Keratinocyte (primary cell): ENCODE measurements around the gene CALHM6. TPM values are rescaled to one million over a fixed set of nuclear protein-coding genes. Genes with fewer than 3 reads are reported as not detected.

Experiments used
- DNase-seq: peaks from one replicate; pipeline ENCODE4 v3.0.0-alpha.2; 2011; ENCODE audit warnings: low read depth, missing footprints, low spot score
- FAIRE-seq: peaks from 2 replicates; lab custom pipeline; 2011; peaks lifted over from hg19 to GRCh38; lab: Jason Lieb, UNC
- H2AFZ ChIP-seq: 2 replicates; pipeline ENCODE4 v1.6.0; 2012; ENCODE audit warnings: low read length, control low read depth, inconsistent platforms; ENCODE audit not compliant: control insufficient read depth
- H3K27ac ChIP-seq: 2 replicates; pipeline ENCODE4 v1.5.1; 2011; ENCODE audit warnings: low read length; ENCODE audit not compliant: control insufficient read depth, insufficient read depth
- H3K27me3 ChIP-seq: 3 replicates; pipeline ENCODE4 v1.6.0; 2011; ENCODE audit warnings: low read length; ENCODE audit not compliant: control insufficient read depth, insufficient read depth; ENCODE audit errors: extremely low read depth
- H3K36me3 ChIP-seq, 2 experiments: 2 replicates in 1 of 2; 3 replicates in 1 of 2; pipeline ENCODE4 v1.5.1; 2011; ENCODE audit warnings: low read length in 2 of 2, mild to moderate bottlenecking in 1 of 2; ENCODE audit not compliant: control insufficient read depth in 2 of 2, insufficient read depth in 2 of 2; ENCODE audit errors: extremely low read depth in 1 of 2
- H3K4me1 ChIP-seq: 3 replicates; pipeline ENCODE4 v1.5.1; 2011; ENCODE audit warnings: low read length; ENCODE audit not compliant: control insufficient read depth, insufficient read depth; ENCODE audit errors: extremely low read depth
- H3K4me2 ChIP-seq: 3 replicates; pipeline ENCODE4 v1.6.0; 2011; ENCODE audit warnings: low read depth, low read length; ENCODE audit not compliant: control insufficient read depth, insufficient read depth; ENCODE audit errors: extremely low read depth
- H3K4me3 ChIP-seq, 3 experiments: fragments of 200-600 bp in 1 of 3; sonication (generic) in 1 of 3; 2 replicates in 2 of 3; 3 replicates in 1 of 3; pipeline ENCODE4 v1.5.1; 2011 to 2016; ENCODE audit warnings: low read length in 3 of 3, mild to moderate bottlenecking in 3 of 3, control low read depth in 2 of 3, inconsistent platforms in 1 of 3, low read depth in 1 of 3, mixed read lengths in 1 of 3, mixed run types in 1 of 3, moderate library complexity in 1 of 3; ENCODE audit not compliant: control insufficient read depth in 2 of 3, insufficient read depth in 2 of 3; ENCODE audit errors: extremely low read depth in 1 of 3
- H3K79me2 ChIP-seq: 2 replicates; pipeline ENCODE4 v1.6.0; 2012; ENCODE audit warnings: low read length; ENCODE audit not compliant: control insufficient read depth, insufficient read depth
- H3K9ac ChIP-seq: 3 replicates; pipeline ENCODE4 v1.6.0; 2011; ENCODE audit warnings: low read length; ENCODE audit not compliant: control insufficient read depth, insufficient read depth; ENCODE audit errors: extremely low read depth
- H3K9me1 ChIP-seq: 3 replicates; pipeline ENCODE4 v1.6.0; 2011; ENCODE audit warnings: low read length; ENCODE audit not compliant: control insufficient read depth, insufficient read depth; ENCODE audit errors: extremely low read depth
- H3K9me3 ChIP-seq: 2 replicates; pipeline ENCODE4 v1.5.1; 2012; ENCODE audit warnings: low read depth, low read length; ENCODE audit not compliant: control insufficient read depth
- H4K20me1 ChIP-seq: 3 replicates; pipeline ENCODE4 v1.6.0; 2011; ENCODE audit warnings: low read length; ENCODE audit not compliant: control insufficient read depth, insufficient read depth; ENCODE audit errors: extremely low read depth
- CTCF ChIP-seq, 3 experiments: IDR thresholded peaks in 1 of 3; conservative IDR thresholded peaks in 1 of 3; optimal IDR thresholded peaks in 1 of 3; 2 replicates in 2 of 3; 3 replicates in 1 of 3; pipeline versions ENCODE3 to v1.5.1; 2011; ENCODE audit warnings: low read length in 3 of 3, mild to moderate bottlenecking in 3 of 3, moderate library complexity in 2 of 3, control low read depth in 1 of 3, inconsistent platforms in 1 of 3; ENCODE audit not compliant: insufficient read depth in 2 of 3; ENCODE audit errors: extremely low read depth in 1 of 3
- EZH2 ChIP-seq: IDR thresholded peaks from one replicate; pipeline ENCODE4 v1.6.1; 2012; ENCODE audit warnings: inconsistent platforms, mild to moderate bottlenecking, low read length, moderate library complexity
- dilution Hi-C: fragments of 300-500 bp; cut with MboI; formaldehyde crosslinking; loops from one replicate; pipeline ENCODE4 v1.7.0; 2020; ENCODE audit warnings: low sequenced_read_pairs; ENCODE audit not compliant: extremely low pct_ligation_motif_present
- polyA plus RNA-seq, 5 experiments: library from polyadenylated mRNA; depleted of rRNA in 3 of 5; stranded (reverse) in 3 of 5; stranded (forward) in 1 of 5; unstranded in 1 of 5; fragments of >200 nt; gene quantifications; 1 replicate in 1 of 5; 2 replicates in 3 of 5; 3 replicates in 1 of 5; pipeline versions ENCODE4 v1.2.1 to v1.2.3, GENCODE V29; 2011 to 2012; ENCODE audit warnings: missing spikeins in 2 of 5, low read depth in 1 of 5, low replicate concordance in 1 of 5

Gene CALHM6
- polyA plus RNA-seq, 1 donor (not counting 4 experiments of a cell fraction or from before 2014, with no cell fraction given): 0.47 TPM

DNA sequence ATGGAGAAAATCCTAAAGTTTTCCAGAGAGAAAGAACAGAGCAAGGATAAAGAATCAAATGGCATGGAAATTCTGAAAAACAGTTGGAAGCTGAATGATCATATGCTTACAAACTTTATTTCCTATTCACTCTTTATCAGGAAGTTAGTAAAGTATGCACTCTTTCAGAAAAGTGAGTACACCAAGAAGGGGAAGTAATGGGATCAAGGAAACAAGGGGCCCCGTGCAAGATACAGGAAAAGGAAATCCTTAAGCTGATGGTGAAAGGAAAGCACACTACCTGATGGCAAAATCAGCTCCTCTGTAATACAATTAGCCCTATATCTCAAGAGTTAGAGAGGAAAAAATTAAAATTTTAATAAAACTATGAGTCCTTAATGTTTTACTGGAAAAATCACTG is 14.0 kb downstream of the CALHM6 start:
- dilution Hi-C loops: no loop called here
- no peak overlapping the region for H2AFZ ChIP-seq
- FAIRE-seq: no peak

DNA sequence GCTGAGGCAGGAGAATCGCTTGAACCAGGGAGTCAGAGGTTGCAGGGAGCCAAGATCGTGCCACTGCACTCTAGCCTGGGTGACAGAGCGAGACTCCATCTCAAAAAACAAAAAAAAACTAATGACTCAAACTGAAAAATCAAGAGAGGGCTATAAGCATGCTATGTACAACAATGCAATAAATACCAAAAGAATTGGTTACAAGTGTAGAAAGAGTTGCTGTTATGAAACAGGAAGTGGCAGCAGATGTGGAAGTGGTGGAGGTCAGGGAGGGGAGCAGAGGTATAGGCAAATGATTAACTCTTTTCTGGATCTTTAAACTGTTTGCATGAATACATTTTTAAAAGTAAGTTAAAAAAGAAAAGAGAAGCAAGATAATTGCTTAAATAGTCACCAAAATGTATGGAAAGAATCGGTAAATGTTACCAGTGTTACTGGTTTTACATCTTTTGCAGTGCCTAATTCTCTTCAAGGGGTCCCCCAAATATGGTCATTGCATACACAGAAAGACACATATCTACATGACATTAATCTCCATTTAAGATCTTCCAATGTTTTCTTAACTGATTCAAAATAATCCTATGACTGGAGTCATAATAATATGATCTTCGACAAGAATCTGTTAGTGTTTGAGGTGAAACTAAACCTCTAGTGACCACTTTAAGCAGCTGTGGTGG is 15.0 kb downstream of the CALHM6 start:
- Histone ChIP-seq H3K4me1 (no peaks in the 10 kb centered on the region), H3K36me3 (no peaks in the 10 kb centered on the region), H3K4me3 (no peak overlapping the region), H3K9me1 (no peaks in the 10 kb centered on the region), H3K27me3 (no peaks in the 10 kb centered on the region), H3K9ac (no peak overlapping the region), H3K9me3 (no peaks in the 10 kb centered on the region), H3K4me2 (no peak overlapping the region), H4K20me1 (no peaks in the 10 kb centered on the region), H3K79me2 (no peaks in the 10 kb centered on the region), H2AFZ (no peak overlapping the region), H3K27ac (no peak overlapping the region)
- no peak for FAIRE-seq
- TF ChIP-seq EZH2 (no peak), CTCF (optimal IDR thresholded peaks at IDR 0.05 in 1 of 3, IDR thresholded peaks at IDR 0.05 in 1 of 3, conservative IDR thresholded peaks at IDR 0.05 in 1 of 3; ENCODE audit: extremely low read depth in 1 of 3, insufficient read depth in 2 of 3, low read length in 3 of 3) (no peak)
- dilution Hi-C loops: no loop called here
- no peak for DNase-seq

More for the DNA sequence above, 14.0 kb downstream of the CALHM6 start:
- no peak overlapping the region for H3K9ac ChIP-seq
- H3K27ac ChIP-seq: no peak overlapping the region
- no peaks in the 10 kb centered on the region for H3K4me1 ChIP-seq
- H3K9me1 ChIP-seq: no peaks in the 10 kb centered on the region
- no peak overlapping the region for H3K4me3 ChIP-seq
- H3K79me2 ChIP-seq: no peaks in the 10 kb centered on the region
- H3K9me3 ChIP-seq: no peaks in the 10 kb centered on the region
- H3K4me2 ChIP-seq: no peak overlapping the region
- H3K27me3 ChIP-seq: no peaks in the 10 kb centered on the region
- H3K36me3 ChIP-seq: no peaks in the 10 kb centered on the region
- H4K20me1 ChIP-seq: no peaks in the 10 kb centered on the region
- TF ChIP-seq CTCF (optimal IDR thresholded peaks at IDR 0.05 in 1 of 3, IDR thresholded peaks at IDR 0.05 in 1 of 3, conservative IDR thresholded peaks at IDR 0.05 in 1 of 3; ENCODE audit: extremely low read depth in 1 of 3, insufficient read depth in 2 of 3, low read length in 3 of 3) (no peak), EZH2 (no peak)
- DNase-seq: no peak
